GM15510 (cell line): ENCODE data around the gene RABGAP1L.

Experiments
- POLR2A ChIP-seq: IDR thresholded peaks from 3 replicates; pipeline ENCODE4 v1.6.1; 2011; ENCODE audit warnings: borderline replicate concordance; ENCODE audit not compliant: insufficient read length; ENCODE audit errors: extremely low read depth

The RABGAP1L gene

GRCh38 chr1:174152427-174152826 lies 6.9 kb upstream of the RABGAP1L start:
- TF ChIP-seq POLR2A, result no peak

- no peak for TF ChIP-seq POLR2A
Measured at GRCh38 chr1:174153085-174153824, 6.1 kb upstream of the RABGAP1L start.

- no peak for TF ChIP-seq POLR2A
Measured at GRCh38 chr1:174153825-174154107, 5.6 kb upstream of the RABGAP1L start.

GRCh38 chr1:174156437-174156836 lies 2.9 kb upstream of the RABGAP1L start:
- TF ChIP-seq POLR2A, result no peak

GRCh38 chr1:174157157-174157806 lies 2.0 kb upstream of the RABGAP1L start:
- TF ChIP-seq POLR2A, result no peak

GRCh38 chr1:174158767-174159251 lies 511 bp upstream of the RABGAP1L start:
- no peak for TF ChIP-seq POLR2A

GRCh38 chr1:174160109-174160473 lies 771 bp downstream of the RABGAP1L start:
- TF ChIP-seq POLR2A, result no peak

GRCh38 chr1:174160603-174161002 lies 1.3 kb downstream of the RABGAP1L start:
- TF ChIP-seq POLR2A, result no peak

- TF ChIP-seq POLR2A, result peak; percentile 6
Measured at GRCh38 chr1:174161813-174162212, 2.5 kb downstream of the RABGAP1L start.

- TF ChIP-seq POLR2A, result no peak
Measured at GRCh38 chr1:174164826-174165225, 5.5 kb downstream of the RABGAP1L start.

GRCh38 chr1:174165471-174166137 lies 6.3 kb downstream of the RABGAP1L start:
- no peak for TF ChIP-seq POLR2A

- TF ChIP-seq POLR2A, result no peak
Measured at GRCh38 chr1:174166530-174167264, 7.4 kb downstream of the RABGAP1L start.

- no peak for TF ChIP-seq POLR2A
Measured at GRCh38 chr1:174167265-174167803, 8.0 kb downstream of the RABGAP1L start.

GRCh38 chr1:174169342-174169741 lies 10.0 kb downstream of the RABGAP1L start:
- TF ChIP-seq POLR2A, result no peak

- no peak for TF ChIP-seq POLR2A
Measured at GRCh38 chr1:174171073-174171472, 11.8 kb downstream of the RABGAP1L start.

GRCh38 chr1:174174461-174175329 lies 15.4 kb downstream of the RABGAP1L start:
- TF ChIP-seq POLR2A, result no peak
